GM18499 (cell line): ENCODE data around the gene TNNC1.
A peak's percentile ranks its signal among the peaks of the same experiment; 100 is the strongest.

ENCODE experiments used
- ATAC-seq: cut with Tn5 transposase; IDR thresholded peaks from one replicate; pipeline ENCODE4 v1.9.1; 2021; ENCODE audit warnings: moderate number of reproducible peaks; ENCODE audit not compliant: insufficient read depth, unreplicated experiment

The TNNC1 gene

GRCh38 chr3:52461874-52462273 is 8.0 kb upstream of the TNNC1 start:
- ATAC-seq = no peak

DNA sequence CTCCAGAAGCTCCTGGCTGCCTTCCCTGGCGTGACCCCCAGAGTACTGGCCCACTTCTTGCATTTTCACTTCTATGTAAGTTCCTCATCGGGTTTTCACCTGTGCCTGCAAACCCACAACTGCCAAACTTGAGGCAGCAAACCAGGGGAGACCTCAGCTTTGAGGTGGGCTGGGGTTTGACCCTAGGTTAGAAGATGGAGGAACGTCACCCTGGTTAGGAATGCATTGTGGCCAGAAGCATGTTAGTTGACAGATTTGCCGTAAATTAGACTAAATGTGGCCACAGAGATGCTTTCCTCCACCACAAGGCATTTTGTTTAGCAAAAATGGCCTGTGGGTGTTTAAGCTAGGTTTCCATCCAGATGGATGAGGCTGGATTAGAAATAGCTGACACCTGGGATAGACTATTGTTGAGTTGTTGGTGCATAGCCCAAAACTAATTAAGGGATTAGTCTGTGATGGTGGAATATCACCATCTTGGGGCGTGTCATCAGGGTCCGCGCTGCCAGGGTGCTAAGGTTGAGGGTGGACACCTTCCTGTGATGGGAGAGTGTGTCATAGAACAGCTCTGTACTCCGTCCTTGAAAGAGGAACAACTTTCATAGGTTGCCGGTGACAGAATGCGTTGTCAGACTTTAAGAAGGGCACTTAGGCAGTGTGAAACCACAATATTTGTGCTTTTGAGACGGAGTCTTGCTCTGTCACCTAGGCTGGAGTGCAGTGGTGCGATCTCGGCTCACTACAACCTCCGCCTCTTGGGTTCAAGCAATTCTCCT is 5.1 kb upstream of the TNNC1 start:
- no peak for ATAC-seq

- ATAC-seq = no peak
These were observed 4.4 kb upstream of the TNNC1 start for GRCh38 chr3:52458031-52458760.

- ATAC-seq = no peak
These were observed 3.0 kb upstream of the TNNC1 start for GRCh38 chr3:52456800-52457183.

GRCh38 chr3:52456169-52456799 is 2.4 kb upstream of the TNNC1 start:
- no peak for ATAC-seq

DNA sequence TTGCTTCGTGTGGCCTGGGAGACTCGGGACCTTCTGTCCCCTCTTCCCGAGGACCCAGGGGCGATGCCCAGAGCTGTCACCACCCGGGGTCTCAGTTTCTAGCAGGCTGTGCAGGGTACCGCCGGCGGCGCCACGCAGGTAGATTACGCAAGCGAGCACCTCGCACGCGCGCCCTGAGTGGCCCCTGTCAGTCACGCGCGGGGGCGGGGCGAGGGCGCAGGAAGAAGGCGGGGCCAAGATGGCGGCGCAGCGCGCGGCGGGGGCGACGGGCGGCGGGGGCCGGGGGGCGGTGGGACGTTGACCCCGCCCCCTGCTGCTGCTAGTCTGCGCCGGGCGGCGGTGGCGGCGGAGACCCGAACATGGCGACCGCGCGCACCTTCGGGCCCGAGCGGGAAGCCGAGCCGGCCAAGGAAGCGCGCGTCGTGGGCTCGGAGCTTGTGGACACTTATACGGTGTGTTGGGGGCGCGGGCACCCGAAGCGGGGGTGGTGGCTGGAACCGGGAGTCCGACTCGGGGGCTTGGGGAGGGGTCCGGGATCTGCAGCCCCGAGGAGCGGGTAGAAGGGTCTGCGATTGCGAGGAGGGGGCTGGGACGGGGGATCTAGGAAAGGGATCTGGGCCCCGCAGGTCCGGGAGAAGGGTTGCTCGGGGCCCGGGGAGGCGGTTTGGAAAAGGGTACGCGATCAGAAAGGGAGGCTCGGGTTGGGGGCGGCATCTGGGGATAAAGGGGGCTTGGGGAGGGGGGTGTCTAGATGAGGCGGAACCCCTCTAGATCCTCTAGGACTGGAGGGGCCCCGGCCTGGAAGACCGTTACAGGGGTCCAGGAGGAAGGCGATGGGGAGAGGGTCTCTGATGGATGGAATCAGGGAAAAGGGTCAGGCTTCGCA is 1.7 kb upstream of the TNNC1 start, which contains the start of gene NISCH:
TSS of gene NISCH (plus strand) at position 322 of the 886 bp plus-strand sequence. CDS start at position 360, 38 bp downstream.
- peak; percentile 47 for ATAC-seq

- ATAC-seq = no peak
These were observed 1.1 kb upstream of the TNNC1 start for GRCh38 chr3:52454938-52455282.

DNA sequence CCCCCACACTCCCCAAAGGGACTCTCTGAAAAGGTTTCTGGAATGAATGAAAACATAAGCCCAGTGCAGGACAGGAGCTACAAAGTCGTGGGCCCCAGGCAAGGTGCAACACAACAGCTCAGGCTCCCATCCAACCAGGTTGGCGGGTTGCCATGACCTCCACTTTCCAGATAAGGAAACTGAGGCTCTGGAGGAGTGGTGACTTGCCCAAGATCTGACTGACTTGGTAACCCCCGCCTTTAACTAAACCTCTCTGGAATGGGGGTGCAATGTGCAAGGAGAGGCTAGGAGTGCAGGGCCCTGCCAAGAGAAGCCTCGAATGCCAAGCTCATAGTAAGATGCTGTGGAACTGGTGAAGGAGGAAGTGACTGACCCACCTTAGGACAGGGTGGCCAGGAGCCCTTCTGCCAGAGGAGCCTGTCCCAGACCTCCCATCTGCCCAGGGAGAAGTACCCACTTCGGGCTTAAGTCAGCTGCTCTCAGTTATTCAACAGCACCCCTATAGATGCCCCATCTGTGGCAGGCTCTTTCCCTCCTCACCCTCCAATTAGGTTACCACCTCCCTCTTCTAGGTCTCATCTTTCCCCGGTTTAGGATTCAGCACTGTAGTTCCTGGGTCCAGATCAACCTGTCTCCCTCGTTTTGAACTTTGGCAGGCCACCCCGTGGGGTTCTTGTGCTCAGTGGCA is 553 bp upstream of the TNNC1 start:
- no peak for ATAC-seq

- ATAC-seq = no peak
These were observed 1.1 kb downstream of the TNNC1 start for GRCh38 chr3:52452570-52453221.

DNA sequence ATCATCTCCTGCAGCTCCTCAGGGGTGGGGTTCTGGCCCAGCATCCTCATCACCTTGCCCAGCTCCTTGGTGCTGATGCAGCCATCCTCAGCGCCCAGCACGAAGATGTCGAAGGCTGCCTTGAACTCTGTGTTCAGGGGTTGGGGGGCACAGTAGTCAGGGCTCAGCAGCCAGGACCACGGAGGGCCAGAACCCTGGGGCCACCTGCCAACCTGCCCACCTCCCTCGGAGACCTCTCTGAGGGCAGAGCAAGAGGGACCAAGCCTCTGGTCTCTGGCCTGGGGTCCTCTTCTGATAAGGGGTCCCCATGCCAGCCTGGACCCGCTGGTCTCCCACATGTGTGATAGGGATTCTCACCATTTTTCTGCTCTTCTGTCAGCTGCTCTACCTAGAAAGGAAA is 1.7 kb downstream of the TNNC1 start:
- no peak for ATAC-seq

GRCh38 chr3:52451237-52452083 is 2.4 kb downstream of the TNNC1 start:
- ATAC-seq = no peak

- no peak for ATAC-seq
These were observed 3.2 kb downstream of the TNNC1 start for GRCh38 chr3:52450489-52451236.

DNA sequence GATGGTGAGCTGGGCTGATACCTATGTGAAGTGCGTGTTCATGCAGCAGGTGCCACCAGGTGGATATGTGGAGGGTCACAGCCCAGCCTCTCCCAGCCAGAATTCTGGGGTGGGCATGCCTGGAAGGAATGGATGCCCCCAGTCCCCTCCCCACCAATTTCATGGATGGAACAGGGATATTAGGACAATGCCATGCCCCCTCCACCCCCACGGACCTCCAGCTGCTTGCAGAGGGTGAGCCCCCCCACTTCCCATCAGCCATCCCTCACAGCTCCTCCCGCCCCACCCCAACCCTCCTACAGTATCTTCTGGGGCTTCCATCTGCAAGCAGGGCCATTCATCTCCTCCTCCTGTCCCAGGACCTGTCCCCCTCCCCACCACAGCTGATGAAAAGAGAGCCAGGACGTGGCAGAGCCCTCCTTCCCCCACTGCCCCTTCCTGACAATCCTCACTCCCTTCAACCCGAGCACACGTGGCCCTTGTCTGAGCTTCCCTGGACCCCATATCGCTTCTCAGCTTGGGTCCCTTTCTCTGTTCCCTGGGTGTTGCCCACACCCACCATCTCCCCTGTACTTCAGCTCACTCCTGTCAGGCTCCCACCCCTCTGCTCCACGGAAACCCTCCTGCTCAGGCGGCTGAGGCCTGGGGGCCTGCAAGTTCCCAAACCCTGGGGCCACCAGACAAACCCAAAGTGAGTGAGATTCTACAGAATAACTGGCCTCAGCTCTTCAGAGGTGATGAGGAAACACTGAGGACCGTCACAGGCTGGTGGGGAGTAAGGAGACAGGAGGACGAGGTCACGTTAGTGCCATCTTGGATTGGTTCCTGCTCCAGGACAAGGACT is 6.1 kb downstream of the TNNC1 start:
- no peak for ATAC-seq

- ATAC-seq = no peak
These were observed 7.0 kb downstream of the TNNC1 start for GRCh38 chr3:52446631-52447511.

DNA sequence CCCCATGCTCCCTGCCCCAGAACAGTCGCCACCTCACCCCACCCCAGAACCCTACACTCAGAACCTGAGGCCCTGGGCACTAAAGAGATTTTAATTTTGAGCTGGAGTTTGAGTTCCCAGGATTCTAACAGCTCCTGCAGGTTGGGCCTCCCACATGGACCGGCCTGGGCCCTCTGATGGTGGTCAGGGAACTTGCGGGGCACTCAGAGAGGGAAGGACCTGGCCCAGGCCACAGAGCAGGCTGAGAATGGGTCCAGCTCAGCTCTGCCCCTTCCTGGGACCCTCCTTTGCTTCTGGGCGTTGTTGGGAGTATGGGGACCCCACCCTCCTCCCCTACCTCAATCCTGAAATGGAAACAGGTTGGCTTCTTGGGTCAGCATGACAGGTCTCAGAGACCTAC is 7.8 kb downstream of the TNNC1 start:
- no peak for ATAC-seq
